ENCODE measurements around the gene HDAC4. TPM values are rescaled to one million over a fixed set of nuclear protein-coding genes. Genes with fewer than 3 reads are reported as not detected.
"Not testable (repeated sequence)": the region's sequence is repeated elsewhere in the genome, so short reads cannot be mapped to it uniquely, and the experiment has no call there.

The HDAC4 gene
- total RNA-seq, 1 donor from 2014 or later = 11.8 TPM

- Histone ChIP-seq H3K4me1 (ENCODE audit: insufficient read depth, low read length) (no peaks in the 10 kb centered on the region), H3K36me3 (ENCODE audit: insufficient read depth, low read length) (no peaks in the 10 kb centered on the region), H3K4me2 (ENCODE audit: low read length) (no peak overlapping the region), H4K20me1 (ENCODE audit: insufficient read depth, low read length) (no peaks in the 10 kb centered on the region), H3K4me3 (ENCODE audit: insufficient read depth, low read depth, low read length) (no peak overlapping the region), H3K79me2 (ENCODE audit: insufficient read depth, low read length) (no peaks in the 10 kb centered on the region), H2AFZ (ENCODE audit: low read depth, low read length) (no peak overlapping the region), H3K27me3 (ENCODE audit: insufficient read depth, low read length) (no peaks in the 10 kb centered on the region), H3K27ac (ENCODE audit: low read depth, low read length) (no peak overlapping the region), H3K9me3 (ENCODE audit: insufficient read depth, low read depth, low read length) (no peaks in the 10 kb centered on the region), H3K9ac (ENCODE audit: low read length) (no peak overlapping the region)
- Mint-ChIP-seq H3K4me1 (ENCODE audit: low read depth, unreplicated experiment) (no peaks in the 10 kb centered on the region), H3K27ac (ENCODE audit: unreplicated experiment) (no peak overlapping the region), H3K36me3 (ENCODE audit: low read depth, unreplicated experiment) (no peaks in the 10 kb centered on the region), H3K4me3 (ENCODE audit: unreplicated experiment) (no peak overlapping the region), H3K27me3 (ENCODE audit: low read depth, unreplicated experiment) (peaks cover 35% of the 10 kb centered on the region), H3K9me3 (ENCODE audit: unreplicated experiment) (peaks cover 3% of the 10 kb centered on the region)
- FAIRE-seq (no peak), DNase-seq (ENCODE audit: low read depth) (no peak)
- TF ChIP-seq CTCF (IDR thresholded peaks at IDR 0.05; ENCODE audit: insufficient read depth, low read depth, low read length) (no peak), EZH2 (IDR thresholded peaks at IDR 0.05; ENCODE audit: insufficient read depth, low read length) (no peak)
These were observed 361.9 kb downstream of the HDAC4 start for GRCh38 chr2:239038773-239039478.

GRCh38 chr2:239038284-239038683 is 362.5 kb downstream of the HDAC4 start:
- not testable (repeated sequence) for H3K9me3 Mint-ChIP-seq (ENCODE audit: unreplicated experiment); H4K20me1 ChIP-seq (ENCODE audit: insufficient read depth, low read length); H3K79me2 ChIP-seq (ENCODE audit: insufficient read depth, low read length); H3K9me3 ChIP-seq (ENCODE audit: insufficient read depth, low read depth, low read length); H3K27me3 ChIP-seq (ENCODE audit: insufficient read depth, low read length); H3K27ac ChIP-seq (ENCODE audit: low read depth, low read length); H3K4me2 ChIP-seq (ENCODE audit: low read length); H3K4me1 ChIP-seq (ENCODE audit: insufficient read depth, low read length); H3K9ac ChIP-seq (ENCODE audit: low read length); DNase-seq (ENCODE audit: low read depth); H2AFZ ChIP-seq (ENCODE audit: low read depth, low read length); FAIRE-seq; H3K36me3 Mint-ChIP-seq (ENCODE audit: low read depth, unreplicated experiment); H3K4me3 ChIP-seq (ENCODE audit: insufficient read depth, low read depth, low read length); H3K4me1 Mint-ChIP-seq (ENCODE audit: low read depth, unreplicated experiment); H3K27ac Mint-ChIP-seq (ENCODE audit: unreplicated experiment); H3K36me3 ChIP-seq (ENCODE audit: insufficient read depth, low read length); H3K4me3 Mint-ChIP-seq (ENCODE audit: unreplicated experiment)
- peaks cover 32% of the 10 kb centered on the region for H3K27me3 Mint-ChIP-seq (ENCODE audit: low read depth, unreplicated experiment)

- Mint-ChIP-seq H3K27me3 (ENCODE audit: low read depth, unreplicated experiment) (peaks cover 27% of the 10 kb centered on the region), H3K4me3 (ENCODE audit: unreplicated experiment) (no peak overlapping the region), H3K36me3 (ENCODE audit: low read depth, unreplicated experiment) (no peaks in the 10 kb centered on the region), H3K4me1 (ENCODE audit: low read depth, unreplicated experiment) (no peaks in the 10 kb centered on the region), H3K27ac (ENCODE audit: unreplicated experiment) (no peak overlapping the region), H3K9me3 (ENCODE audit: unreplicated experiment) (peaks cover 3% of the 10 kb centered on the region)
- no peaks in the 10 kb centered on the region for H3K9me3 ChIP-seq (ENCODE audit: insufficient read depth, low read depth, low read length)
- H3K4me2 ChIP-seq (ENCODE audit: low read length) = no peak overlapping the region
- FAIRE-seq (no peak), DNase-seq (ENCODE audit: low read depth) (no peak)
- TF ChIP-seq CTCF (IDR thresholded peaks at IDR 0.05; ENCODE audit: insufficient read depth, low read depth, low read length) (no peak), EZH2 (IDR thresholded peaks at IDR 0.05; ENCODE audit: insufficient read depth, low read length) (no peak)
- H3K36me3 ChIP-seq (ENCODE audit: insufficient read depth, low read length) = no peaks in the 10 kb centered on the region
- peaks cover 2% of the 10 kb centered on the region for H3K27me3 ChIP-seq (ENCODE audit: insufficient read depth, low read length)
- no peak overlapping the region for H2AFZ ChIP-seq (ENCODE audit: low read depth, low read length)
- H3K4me3 ChIP-seq (ENCODE audit: insufficient read depth, low read depth, low read length) = no peak overlapping the region
- H3K27ac ChIP-seq (ENCODE audit: low read depth, low read length) = no peak overlapping the region
- no peak overlapping the region for H3K9ac ChIP-seq (ENCODE audit: low read length)
- H3K79me2 ChIP-seq (ENCODE audit: insufficient read depth, low read length) = no peaks in the 10 kb centered on the region
- H4K20me1 ChIP-seq (ENCODE audit: insufficient read depth, low read length) = no peaks in the 10 kb centered on the region
- no peaks in the 10 kb centered on the region for H3K4me1 ChIP-seq (ENCODE audit: insufficient read depth, low read length)
These were observed 363.3 kb downstream of the HDAC4 start for GRCh38 chr2:239037559-239037910.
